Measurements from ENCODE around the gene CATSPERE. TPM values are rescaled to one million over a fixed set of nuclear protein-coding genes. Genes with fewer than 3 reads are reported as not detected.

CATSPERE gene
- total and polyA plus RNA-seq, 2 of the 8 experiments (the other 6 are each of a cell fraction or from before 2014, with no cell fraction given) = 0.05 to 0.45 TPM

DNA sequence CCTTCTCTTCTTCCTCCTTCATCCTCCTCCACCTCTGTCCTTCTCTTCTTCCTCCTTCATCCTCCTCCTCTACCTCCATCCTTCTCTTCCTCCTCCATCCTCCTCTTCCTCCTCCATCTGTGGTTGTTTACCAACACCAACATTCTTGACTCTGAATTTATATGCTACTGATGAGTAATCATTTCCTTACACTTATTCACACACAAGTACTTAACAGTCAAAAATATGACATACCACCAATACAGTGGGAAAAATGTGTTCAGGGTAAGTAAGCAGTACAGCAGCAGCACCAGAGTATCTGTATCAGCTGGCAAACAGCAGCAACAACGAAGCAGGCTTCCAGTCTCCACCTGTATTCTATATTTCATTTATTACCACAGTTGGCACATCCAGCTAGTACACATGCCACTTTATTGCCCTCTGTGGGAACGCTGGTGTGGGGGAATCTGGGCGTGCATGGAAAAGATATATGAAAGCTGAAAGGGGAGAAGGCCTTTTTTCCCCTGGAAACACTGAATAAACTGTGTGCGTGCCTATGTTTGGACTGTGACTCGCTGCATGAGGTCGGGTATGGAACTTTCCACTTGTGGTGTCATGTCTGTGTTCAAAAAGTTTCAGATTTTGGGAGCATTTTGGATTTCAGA is 25.4 kb upstream of the CATSPERE start:
- peaks cover 0 to 8% (median 6%) of the 10 kb centered on the region in 4 experiments; a peak in 6 of 7 replicates for H3K4me1 ChIP-seq (replicated peaks in 1 of 4; ENCODE audit: control insufficient read depth in 3 of 4, insufficient read depth in 4 of 4, low read length in 3 of 4)
- H3K14ac ChIP-seq (ENCODE audit: insufficient read length) = no peak overlapping the region
- no peak overlapping the region for H3K4me3 ChIP-seq (ENCODE audit: extremely low read depth in 1 of 4, insufficient read depth in 2 of 4, low read depth in 3 of 4, low read length in 4 of 4)
- H3K18ac ChIP-seq (ENCODE audit: extremely low read depth, low read length) = no peak overlapping the region
- no peak overlapping the region for H3K4ac ChIP-seq (replicated peaks; ENCODE audit: insufficient read length, low read depth, low read length)
- no peak overlapping the region for H4K8ac ChIP-seq (ENCODE audit: extremely low read depth, insufficient read depth, low read length)
- peaks cover 0 to 37% (median 18%) of the 10 kb centered on the region in 4 experiments; a peak in 7 of 8 replicates for H3K36me3 ChIP-seq (ENCODE audit: control insufficient read depth in 2 of 4, insufficient read depth in 4 of 4, low read length in 3 of 4)
- H3K56ac ChIP-seq (replicated peaks; ENCODE audit: insufficient read length, low read depth, low read length) = no peak overlapping the region
- H3K23ac ChIP-seq (ENCODE audit: insufficient read length) = no peak overlapping the region
- no peak overlapping the region for H2AK5ac ChIP-seq (ENCODE audit: low read depth, low read length)
- H2BK12ac ChIP-seq (ENCODE audit: low read depth, low read length) = no peak overlapping the region
- no peak overlapping the region for H2AFZ ChIP-seq (ENCODE audit: low read length)
- no peak for TF ChIP-seq POU5F1 (IDR thresholded peaks at IDR 0.05; ENCODE audit: low read depth, low read length)
- TF ChIP-seq, protein P1, sequence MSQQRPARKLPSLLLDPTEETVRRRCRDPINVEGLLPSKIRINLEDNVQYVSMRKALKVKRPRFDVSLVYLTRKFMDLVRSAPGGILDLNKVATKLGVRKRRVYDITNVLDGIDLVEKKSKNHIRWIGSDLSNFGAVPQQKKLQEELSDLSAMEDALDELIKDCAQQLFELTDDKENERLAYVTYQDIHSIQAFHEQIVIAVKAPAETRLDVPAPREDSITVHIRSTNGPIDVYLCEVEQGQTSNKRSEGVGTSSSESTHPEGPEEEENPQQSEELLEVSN (IDR thresholded peaks at IDR 0.05) = no peak
- TF ChIP-seq, protein P2, sequence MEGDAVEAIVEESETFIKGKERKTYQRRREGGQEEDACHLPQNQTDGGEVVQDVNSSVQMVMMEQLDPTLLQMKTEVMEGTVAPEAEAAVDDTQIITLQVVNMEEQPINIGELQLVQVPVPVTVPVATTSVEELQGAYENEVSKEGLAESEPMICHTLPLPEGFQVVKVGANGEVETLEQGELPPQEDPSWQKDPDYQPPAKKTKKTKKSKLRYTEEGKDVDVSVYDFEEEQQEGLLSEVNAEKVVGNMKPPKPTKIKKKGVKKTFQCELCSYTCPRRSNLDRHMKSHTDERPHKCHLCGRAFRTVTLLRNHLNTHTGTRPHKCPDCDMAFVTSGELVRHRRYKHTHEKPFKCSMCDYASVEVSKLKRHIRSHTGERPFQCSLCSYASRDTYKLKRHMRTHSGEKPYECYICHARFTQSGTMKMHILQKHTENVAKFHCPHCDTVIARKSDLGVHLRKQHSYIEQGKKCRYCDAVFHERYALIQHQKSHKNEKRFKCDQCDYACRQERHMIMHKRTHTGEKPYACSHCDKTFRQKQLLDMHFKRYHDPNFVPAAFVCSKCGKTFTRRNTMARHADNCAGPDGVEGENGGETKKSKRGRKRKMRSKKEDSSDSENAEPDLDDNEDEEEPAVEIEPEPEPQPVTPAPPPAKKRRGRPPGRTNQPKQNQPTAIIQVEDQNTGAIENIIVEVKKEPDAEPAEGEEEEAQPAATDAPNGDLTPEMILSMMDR (IDR thresholded peaks at IDR 0.05; ENCODE audit: control extremely low read depth in 1 of 3, insufficient read depth in 1 of 3, low read depth in 1 of 3, low read length in 3 of 3) = no peak
- FAIRE-seq (no peak), DNase-seq (ENCODE audit: low read depth in 1 of 2, low spot score in 2 of 2) (no peak)
- H3K27me3 ChIP-seq (replicated peaks in 1 of 4; ENCODE audit: control insufficient read depth in 3 of 4, extremely low read depth in 1 of 4, insufficient read depth in 3 of 4, low read length in 3 of 4) = no peaks in the 10 kb centered on the region
- H3K79me2 ChIP-seq (ENCODE audit: control insufficient read depth in 1 of 2, insufficient read depth in 2 of 2, low read length in 2 of 2) = peaks cover 0 to 39% of the 10 kb centered on the region in 2 experiments; a peak in 3 of 4 replicates
- H4K5ac ChIP-seq (ENCODE audit: insufficient read length, low read depth, low read length) = no peak overlapping the region
- ChIA-PET POLR2A (ENCODE audit: partially characterized antibody) (no interaction called here), CTCF (ENCODE audit: partially characterized antibody) (no interaction called here)
- H3K23me2 ChIP-seq (ENCODE audit: low read depth, low read length) = no peaks in the 10 kb centered on the region
- H2BK20ac ChIP-seq (ENCODE audit: low read length) = no peak overlapping the region
- WGBS, 2 experiments (ENCODE audit: extremely low coverage in 1 of 2, insufficient coverage in 1 of 2, insufficient read length in 1 of 2, insufficient replicate concordance in 2 of 2, low coverage in 1 of 2, low lambda C conversion rate in 2 of 2, missing lambda C conversion rate in 1 of 2) = 97% methylated on average over 6 of the region's 6 CpGs; no CpG with 5 or more reads in 1 of the 2 experiments
- peaks cover 0 to 6% of the 10 kb centered on the region in 2 experiments for H4K20me1 ChIP-seq (replicated peaks in 1 of 2; ENCODE audit: control insufficient read depth in 1 of 2, insufficient read depth in 2 of 2, low read length in 2 of 2)
- H2BK5ac ChIP-seq (ENCODE audit: low read depth, low read length) = no peak overlapping the region
- no peak overlapping the region for H4K91ac ChIP-seq (replicated peaks; ENCODE audit: insufficient read length, low read length)
- no peak overlapping the region for H3K4me2 ChIP-seq (ENCODE audit: insufficient read depth in 1 of 2, low read depth in 2 of 2, low read length in 2 of 2)
- H3K27ac ChIP-seq (ENCODE audit: low read depth, low read length) = no peak overlapping the region
- no peak overlapping the region for H2BK15ac ChIP-seq (ENCODE audit: low read length)
- peaks cover 5% of the 10 kb centered on the region for H3K79me1 ChIP-seq (ENCODE audit: low read depth, low read length)
- H3K9me3 ChIP-seq (ENCODE audit: insufficient read depth in 2 of 2, low read depth in 1 of 2, low read length in 1 of 2) = no peaks in the 10 kb centered on the region
- H2BK120ac ChIP-seq (replicated peaks; ENCODE audit: low read depth, low read length) = no peak overlapping the region
- no peak overlapping the region; a peak in 1 of 7 replicates for H3K9ac ChIP-seq (replicated peaks in 1 of 4; ENCODE audit: extremely low read depth in 1 of 4, low read depth in 3 of 4, low read length in 3 of 4)
